Peyer's patch (tissue), 4 donors: Measurements from ENCODE around the gene RBP5. TPM values are rescaled to one million over a fixed set of nuclear protein-coding genes. Genes with fewer than 3 reads are reported as not detected.

Experiments used
- DNase-seq, 3 donors: peaks; one replicate each; pipeline ENCODE4 v3.0.0-alpha.2; 2017 to 2019
- H3K27ac ChIP-seq, 4 donors: fragments of 200-600 bp; sonication (generic); one replicate each; pipeline ENCODE4 v1.5.1; 2016 to 2019
- H3K27me3 ChIP-seq, 2 donors: fragments of 200-600 bp; sonication (generic); one replicate each; pipeline ENCODE4 v1.5.1; 2019
- H3K36me3 ChIP-seq, 3 donors: fragments of 200-600 bp; sonication (generic); one replicate each; pipeline ENCODE4 v1.5.1; 2016 to 2019
- H3K4me1 ChIP-seq, 4 donors: fragments of 200-600 bp; sonication (generic); one replicate each; pipeline ENCODE4 v1.5.1; 2016 to 2019
- H3K4me3 ChIP-seq, 4 donors: fragments of 200-600 bp; sonication (generic); 1 replicate in 3 of 4; 2 replicates in 1 of 4; pipeline ENCODE4 v1.5.1; 2016 to 2019; ENCODE audit warnings: mild to moderate bottlenecking in 1 of 4
- H3K9me3 ChIP-seq, 4 donors: fragments of 200-600 bp; sonication (generic); one replicate each; pipeline ENCODE4 v1.5.1; 2016 to 2019; ENCODE audit warnings: mild to moderate bottlenecking in 1 of 4
- POLR2A ChIP-seq, 2 donors: fragments of 450-650 bp; IDR thresholded peaks; one replicate each; pipeline ENCODE4 v1.5.1; 2017; ENCODE audit warnings: antibody characterized with exemption in 2 of 2, mild to moderate bottlenecking in 2 of 2, moderate library complexity in 2 of 2
- total RNA-seq, 4 donors: library from RNA; depleted of rRNA; stranded (reverse); fragments of >200 nt; gene quantifications; one replicate each; pipeline ENCODE4 v1.1.0, GENCODE V29; 2016
- TF ChIP-seq, protein P1 (sequence below), 6 experiments: fragments of 450-650 bp in 4 of 6; fragments of 200-600 bp in 2 of 6; sonication (generic) in 1 of 6; IDR thresholded peaks; one replicate each; pipeline ENCODE4 v1.5.1; 2017 to 2019; ENCODE audit warnings: antibody characterized with exemption in 6 of 6, mild to moderate bottlenecking in 3 of 6, moderate library complexity in 1 of 6

The RBP5 gene
- total RNA-seq, 4 donors from 2014 or later, result 3.7 to 64.4 (median 4.3) TPM; not detected in 1

DNA sequence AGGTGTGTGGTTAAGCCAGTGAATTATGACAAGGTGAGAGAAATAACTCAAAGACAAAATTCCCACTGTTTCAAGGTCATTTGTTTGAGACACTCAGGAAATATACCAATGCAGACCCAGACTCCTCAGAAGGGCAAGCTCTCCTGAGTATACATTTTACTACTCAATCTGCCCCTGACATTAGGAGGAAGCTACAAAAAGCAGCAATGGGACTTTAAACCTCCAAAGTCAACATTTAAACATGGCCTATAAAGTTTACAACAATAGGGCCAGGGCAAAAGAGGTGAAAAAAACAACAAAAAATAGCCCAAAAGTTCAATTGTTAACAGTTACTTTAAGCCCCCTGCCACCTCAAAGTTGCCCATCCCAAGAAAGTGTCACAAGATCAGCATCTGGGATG lies 41.3 kb upstream of the RBP5 start:
- Histone ChIP-seq H3K27ac (no peak overlapping the region), H3K36me3 (no peaks in the 10 kb centered on the region), H3K27me3 (no peaks in the 10 kb centered on the region), H3K9me3 (peaks cover 0 to 20% (median 1%) of the 10 kb centered on the region in 4 donors), H3K4me1 (no peaks in the 10 kb centered on the region), H3K4me3 (no peak overlapping the region)
- DNase-seq, result no peak
- TF ChIP-seq, protein P1, sequence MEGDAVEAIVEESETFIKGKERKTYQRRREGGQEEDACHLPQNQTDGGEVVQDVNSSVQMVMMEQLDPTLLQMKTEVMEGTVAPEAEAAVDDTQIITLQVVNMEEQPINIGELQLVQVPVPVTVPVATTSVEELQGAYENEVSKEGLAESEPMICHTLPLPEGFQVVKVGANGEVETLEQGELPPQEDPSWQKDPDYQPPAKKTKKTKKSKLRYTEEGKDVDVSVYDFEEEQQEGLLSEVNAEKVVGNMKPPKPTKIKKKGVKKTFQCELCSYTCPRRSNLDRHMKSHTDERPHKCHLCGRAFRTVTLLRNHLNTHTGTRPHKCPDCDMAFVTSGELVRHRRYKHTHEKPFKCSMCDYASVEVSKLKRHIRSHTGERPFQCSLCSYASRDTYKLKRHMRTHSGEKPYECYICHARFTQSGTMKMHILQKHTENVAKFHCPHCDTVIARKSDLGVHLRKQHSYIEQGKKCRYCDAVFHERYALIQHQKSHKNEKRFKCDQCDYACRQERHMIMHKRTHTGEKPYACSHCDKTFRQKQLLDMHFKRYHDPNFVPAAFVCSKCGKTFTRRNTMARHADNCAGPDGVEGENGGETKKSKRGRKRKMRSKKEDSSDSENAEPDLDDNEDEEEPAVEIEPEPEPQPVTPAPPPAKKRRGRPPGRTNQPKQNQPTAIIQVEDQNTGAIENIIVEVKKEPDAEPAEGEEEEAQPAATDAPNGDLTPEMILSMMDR (IDR thresholded peaks at IDR 0.05), result no peak
- TF ChIP-seq POLR2A (IDR thresholded peaks at IDR 0.05), result no peak

DNA sequence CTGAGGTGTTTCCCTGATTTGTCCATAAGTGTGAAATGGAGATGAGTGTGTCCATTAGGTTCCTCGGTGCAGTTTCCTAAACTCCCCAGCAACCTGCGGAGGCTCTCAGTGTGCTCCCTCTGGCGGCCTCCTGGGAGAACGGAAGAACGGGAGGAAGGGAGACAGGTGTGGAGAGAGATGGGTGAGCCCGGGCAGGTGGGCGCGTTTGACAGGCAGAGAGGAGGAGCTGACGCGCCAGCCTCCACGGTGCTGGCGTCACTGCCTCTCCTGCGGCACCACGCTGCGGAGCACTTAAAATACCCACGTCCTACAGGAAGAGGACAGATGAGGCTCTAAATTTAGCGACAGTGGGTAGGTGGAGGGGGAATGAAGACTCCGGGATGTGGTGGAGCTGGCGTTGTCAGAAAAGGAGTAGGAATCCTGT lies 34.0 kb upstream of the RBP5 start:
- no peak for TF ChIP-seq POLR2A (IDR thresholded peaks at IDR 0.05)
- TF ChIP-seq, protein P1 (IDR thresholded peaks at IDR 0.05), result peak in 4 of 6 experiments; percentile 35 to 54 (median 50)
- Histone ChIP-seq H3K4me3 (no peak overlapping the region), H3K9me3 (peaks cover 0 to under 1% (median 0%) of the 10 kb centered on the region in 4 donors)

DNA sequence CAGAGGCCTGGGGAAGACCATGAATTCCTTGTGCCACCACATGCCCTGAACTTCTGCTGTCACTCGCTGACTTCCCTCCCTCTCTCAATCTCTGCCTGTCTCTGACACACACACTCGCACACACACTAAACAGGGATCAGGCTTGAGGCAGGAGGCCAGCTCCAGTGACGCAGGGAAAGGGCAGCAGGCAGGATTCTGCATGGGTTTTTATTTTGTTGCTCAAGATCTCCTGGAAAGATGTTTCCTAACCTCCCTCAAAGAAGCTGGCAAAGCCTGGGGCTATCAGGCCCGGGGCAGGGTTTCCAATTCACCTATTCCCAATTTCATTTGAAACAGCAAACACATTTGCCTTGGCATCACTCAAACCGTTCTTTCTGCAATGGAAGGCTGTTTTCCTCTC lies 33.1 kb upstream of the RBP5 start:
- no peaks in the 10 kb centered on the region for H3K27me3 ChIP-seq
- no peak for DNase-seq
- H3K9me3 ChIP-seq, result no peaks in the 10 kb centered on the region
- H3K4me1 ChIP-seq, result no peaks in the 10 kb centered on the region
- H3K4me3 ChIP-seq, result no peak overlapping the region
- no peak for TF ChIP-seq POLR2A (IDR thresholded peaks at IDR 0.05)
- TF ChIP-seq, protein P1 (IDR thresholded peaks at IDR 0.05), result no peak
- no peak overlapping the region for H3K27ac ChIP-seq
- no peaks in the 10 kb centered on the region for H3K36me3 ChIP-seq

More for the DNA sequence above, 34.0 kb upstream of the RBP5 start:
- H3K27ac ChIP-seq, result no peak overlapping the region
- no peaks in the 10 kb centered on the region for H3K27me3 ChIP-seq
- no peaks in the 10 kb centered on the region for H3K36me3 ChIP-seq
- peak in 1 of 3 donors; percentile 57 for DNase-seq
- no peaks in the 10 kb centered on the region for H3K4me1 ChIP-seq

DNA sequence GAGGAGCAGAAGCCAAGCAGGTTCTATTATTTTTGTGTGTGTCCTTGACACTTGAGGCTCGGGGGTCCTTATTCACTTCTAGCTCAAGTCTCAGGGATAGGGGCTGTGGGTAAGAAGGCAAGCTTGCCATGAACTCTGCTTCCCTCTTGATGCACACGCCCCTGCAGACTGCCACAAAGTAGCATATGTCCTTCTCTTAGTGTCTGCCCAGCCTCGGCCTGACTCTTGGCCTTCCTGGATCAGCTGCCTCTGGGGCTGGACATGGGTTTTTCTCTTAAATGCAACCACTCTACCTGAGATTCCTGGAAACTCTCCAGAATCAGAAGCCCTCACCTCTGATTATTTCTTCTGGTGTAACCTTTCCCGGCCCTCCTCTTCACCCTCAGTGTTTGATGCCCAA lies 32.6 kb upstream of the RBP5 start:
- Histone ChIP-seq H3K9me3 (no peaks in the 10 kb centered on the region), H3K27me3 (no peaks in the 10 kb centered on the region), H3K4me1 (no peaks in the 10 kb centered on the region), H3K27ac (no peak overlapping the region), H3K36me3 (peaks cover 0 to 4% (median 0%) of the 10 kb centered on the region in 3 donors), H3K4me3 (no peak overlapping the region)
- TF ChIP-seq, protein P1 (IDR thresholded peaks at IDR 0.05), result no peak
- TF ChIP-seq POLR2A (IDR thresholded peaks at IDR 0.05), result no peak
- DNase-seq, result no peak

DNA sequence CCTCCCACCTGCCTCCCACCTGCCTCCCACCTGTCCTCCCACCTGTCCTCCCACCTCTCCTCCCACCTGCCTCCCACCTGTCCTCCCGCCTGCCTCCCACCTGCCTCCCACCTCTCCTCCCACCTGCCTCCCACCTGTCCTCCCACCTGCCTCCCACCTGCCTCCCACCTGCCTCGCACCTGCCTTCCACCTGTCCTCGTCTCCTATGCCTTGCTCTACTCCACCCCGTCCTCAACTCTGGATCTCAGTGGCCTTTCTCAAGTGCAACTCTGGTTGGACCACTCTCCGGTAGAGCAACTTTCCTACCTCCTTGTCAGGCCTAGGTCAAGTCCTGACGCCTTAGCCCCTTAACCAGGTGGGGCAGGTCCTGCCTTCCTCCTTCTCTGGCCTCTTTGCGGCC lies 31.5 kb upstream of the RBP5 start:
- peaks cover 0 to 5% (median 0%) of the 10 kb centered on the region in 3 donors for H3K36me3 ChIP-seq
- TF ChIP-seq, protein P1 (IDR thresholded peaks at IDR 0.05), result no peak
- TF ChIP-seq POLR2A (IDR thresholded peaks at IDR 0.05), result no peak
- H3K9me3 ChIP-seq, result no peaks in the 10 kb centered on the region
- no peak overlapping the region for H3K27ac ChIP-seq
- H3K4me1 ChIP-seq, result no peaks in the 10 kb centered on the region
- no peak for DNase-seq
- no peak overlapping the region for H3K4me3 ChIP-seq
- H3K27me3 ChIP-seq, result no peaks in the 10 kb centered on the region
